ENCODE measurements around the gene STRN4.

STRN4 gene

GRCh38 chr19:46732172-46732938 is 13.9 kb downstream of the STRN4 start:
- no peak overlapping the region for H3K9ac ChIP-seq (ENCODE audit: low read depth in 1 of 2, low read length in 2 of 2)
- H3K27ac ChIP-seq (ENCODE audit: low read depth, low read length), result no peak overlapping the region
- H3K4me3 ChIP-seq (ENCODE audit: low read depth in 1 of 2, low read length in 2 of 2), result no peak overlapping the region
- H3K27me3 ChIP-seq (ENCODE audit: control insufficient read depth in 1 of 2, insufficient read depth in 2 of 2, low read length in 2 of 2), result no peaks in the 10 kb centered on the region
- H3K9me3 ChIP-seq (ENCODE audit: control insufficient read depth in 1 of 2, low read length in 2 of 2), result no peaks in the 10 kb centered on the region
- peaks cover 49 to 84% of the 10 kb centered on the region in 2 donors for H3K36me3 ChIP-seq (ENCODE audit: control insufficient read depth in 1 of 2, insufficient read depth in 2 of 2, low read length in 2 of 2)
- peaks cover 8 to 24% of the 10 kb centered on the region in 2 donors for H3K4me1 ChIP-seq (ENCODE audit: control insufficient read depth in 1 of 2, insufficient read depth in 2 of 2, low read length in 2 of 2)

GRCh38 chr19:46731584-46731983 is 14.7 kb downstream of the STRN4 start:
- Histone ChIP-seq H3K4me3 (ENCODE audit: low read depth in 1 of 2, low read length in 2 of 2) (no peak overlapping the region), H3K36me3 (ENCODE audit: control insufficient read depth in 1 of 2, insufficient read depth in 2 of 2, low read length in 2 of 2) (peaks cover 46 to 84% of the 10 kb centered on the region in 2 donors), H3K9me3 (ENCODE audit: control insufficient read depth in 1 of 2, low read length in 2 of 2) (no peaks in the 10 kb centered on the region), H3K9ac (ENCODE audit: low read depth in 1 of 2, low read length in 2 of 2) (no peak overlapping the region), H3K27me3 (ENCODE audit: control insufficient read depth in 1 of 2, insufficient read depth in 2 of 2, low read length in 2 of 2) (no peaks in the 10 kb centered on the region), H3K27ac (ENCODE audit: low read depth, low read length) (no peak overlapping the region), H3K4me1 (ENCODE audit: control insufficient read depth in 1 of 2, insufficient read depth in 2 of 2, low read length in 2 of 2) (peaks cover 8 to 18% of the 10 kb centered on the region in 2 donors)

GRCh38 chr19:46731007-46731501 is 15.2 kb downstream of the STRN4 start:
- Histone ChIP-seq H3K36me3 (ENCODE audit: control insufficient read depth in 1 of 2, insufficient read depth in 2 of 2, low read length in 2 of 2) (peaks cover 46 to 88% of the 10 kb centered on the region in 2 donors), H3K9ac (ENCODE audit: low read depth in 1 of 2, low read length in 2 of 2) (no peak overlapping the region), H3K9me3 (ENCODE audit: control insufficient read depth in 1 of 2, low read length in 2 of 2) (no peaks in the 10 kb centered on the region), H3K27ac (ENCODE audit: low read depth, low read length) (no peak overlapping the region), H3K4me1 (ENCODE audit: control insufficient read depth in 1 of 2, insufficient read depth in 2 of 2, low read length in 2 of 2) (peaks cover 8 to 18% of the 10 kb centered on the region in 2 donors), H3K27me3 (ENCODE audit: control insufficient read depth in 1 of 2, insufficient read depth in 2 of 2, low read length in 2 of 2) (no peaks in the 10 kb centered on the region), H3K4me3 (ENCODE audit: low read depth in 1 of 2, low read length in 2 of 2) (no peak overlapping the region)

GRCh38 chr19:46730595-46730994 is 15.7 kb downstream of the STRN4 start:
- Histone ChIP-seq H3K27ac (ENCODE audit: low read depth, low read length) (no peak overlapping the region), H3K9ac (ENCODE audit: low read depth in 1 of 2, low read length in 2 of 2) (no peak overlapping the region), H3K9me3 (ENCODE audit: control insufficient read depth in 1 of 2, low read length in 2 of 2) (no peaks in the 10 kb centered on the region), H3K36me3 (ENCODE audit: control insufficient read depth in 1 of 2, insufficient read depth in 2 of 2, low read length in 2 of 2) (peaks cover 50 to 92% of the 10 kb centered on the region in 2 donors), H3K4me3 (ENCODE audit: low read depth in 1 of 2, low read length in 2 of 2) (no peak overlapping the region), H3K27me3 (ENCODE audit: control insufficient read depth in 1 of 2, insufficient read depth in 2 of 2, low read length in 2 of 2) (no peaks in the 10 kb centered on the region), H3K4me1 (ENCODE audit: control insufficient read depth in 1 of 2, insufficient read depth in 2 of 2, low read length in 2 of 2) (peaks cover 8 to 18% of the 10 kb centered on the region in 2 donors)

GRCh38 chr19:46730187-46730586 is 16.1 kb downstream of the STRN4 start:
- Histone ChIP-seq H3K9ac (ENCODE audit: low read depth in 1 of 2, low read length in 2 of 2) (no peak overlapping the region), H3K27ac (ENCODE audit: low read depth, low read length) (no peak overlapping the region), H3K4me1 (ENCODE audit: control insufficient read depth in 1 of 2, insufficient read depth in 2 of 2, low read length in 2 of 2) (peaks cover 8 to 18% of the 10 kb centered on the region in 2 donors), H3K36me3 (ENCODE audit: control insufficient read depth in 1 of 2, insufficient read depth in 2 of 2, low read length in 2 of 2) (peaks cover 53 to 95% of the 10 kb centered on the region in 2 donors), H3K9me3 (ENCODE audit: control insufficient read depth in 1 of 2, low read length in 2 of 2) (no peaks in the 10 kb centered on the region), H3K4me3 (ENCODE audit: low read depth in 1 of 2, low read length in 2 of 2) (no peak overlapping the region), H3K27me3 (ENCODE audit: control insufficient read depth in 1 of 2, insufficient read depth in 2 of 2, low read length in 2 of 2) (no peaks in the 10 kb centered on the region)

- Histone ChIP-seq H3K4me1 (ENCODE audit: control insufficient read depth in 1 of 2, insufficient read depth in 2 of 2, low read length in 2 of 2) (peaks cover 8 to 18% of the 10 kb centered on the region in 2 donors), H3K9me3 (ENCODE audit: control insufficient read depth in 1 of 2, low read length in 2 of 2) (no peaks in the 10 kb centered on the region), H3K4me3 (ENCODE audit: low read depth in 1 of 2, low read length in 2 of 2) (no peak overlapping the region), H3K27me3 (ENCODE audit: control insufficient read depth in 1 of 2, insufficient read depth in 2 of 2, low read length in 2 of 2) (no peaks in the 10 kb centered on the region), H3K9ac (ENCODE audit: low read depth in 1 of 2, low read length in 2 of 2) (no peak overlapping the region), H3K27ac (ENCODE audit: low read depth, low read length) (no peak overlapping the region), H3K36me3 (ENCODE audit: control insufficient read depth in 1 of 2, insufficient read depth in 2 of 2, low read length in 2 of 2) (peaks cover 53 to 97% of the 10 kb centered on the region in 2 donors)
Measured at GRCh38 chr19:46729696-46730095, 16.6 kb downstream of the STRN4 start.

GRCh38 chr19:46728693-46729339 is 17.4 kb downstream of the STRN4 start:
- H3K36me3 ChIP-seq (ENCODE audit: control insufficient read depth in 1 of 2, insufficient read depth in 2 of 2, low read length in 2 of 2), result peaks cover 46 to 96% of the 10 kb centered on the region in 2 donors
- H3K4me3 ChIP-seq (ENCODE audit: low read depth in 1 of 2, low read length in 2 of 2), result no peak overlapping the region
- H3K27me3 ChIP-seq (ENCODE audit: control insufficient read depth in 1 of 2, insufficient read depth in 2 of 2, low read length in 2 of 2), result no peaks in the 10 kb centered on the region
- no peak overlapping the region for H3K27ac ChIP-seq (ENCODE audit: low read depth, low read length)
- H3K9ac ChIP-seq (ENCODE audit: low read depth in 1 of 2, low read length in 2 of 2), result no peak overlapping the region
- no peaks in the 10 kb centered on the region for H3K9me3 ChIP-seq (ENCODE audit: control insufficient read depth in 1 of 2, low read length in 2 of 2)
- peaks cover 8 to 18% of the 10 kb centered on the region in 2 donors for H3K4me1 ChIP-seq (ENCODE audit: control insufficient read depth in 1 of 2, insufficient read depth in 2 of 2, low read length in 2 of 2)

GRCh38 chr19:46728208-46728607 is 18.0 kb downstream of the STRN4 start:
- H3K4me1 ChIP-seq (ENCODE audit: control insufficient read depth in 1 of 2, insufficient read depth in 2 of 2, low read length in 2 of 2), result peaks cover 8 to 18% of the 10 kb centered on the region in 2 donors
- H3K4me3 ChIP-seq (ENCODE audit: low read depth in 1 of 2, low read length in 2 of 2), result no peak overlapping the region
- H3K9me3 ChIP-seq (ENCODE audit: control insufficient read depth in 1 of 2, low read length in 2 of 2), result no peaks in the 10 kb centered on the region
- H3K36me3 ChIP-seq (ENCODE audit: control insufficient read depth in 1 of 2, insufficient read depth in 2 of 2, low read length in 2 of 2), result peaks cover 43 to 96% of the 10 kb centered on the region in 2 donors
- no peak overlapping the region for H3K27ac ChIP-seq (ENCODE audit: low read depth, low read length)
- no peak overlapping the region for H3K9ac ChIP-seq (ENCODE audit: low read depth in 1 of 2, low read length in 2 of 2)
- H3K27me3 ChIP-seq (ENCODE audit: control insufficient read depth in 1 of 2, insufficient read depth in 2 of 2, low read length in 2 of 2), result no peaks in the 10 kb centered on the region

- Histone ChIP-seq H3K4me1 (ENCODE audit: control insufficient read depth in 1 of 2, insufficient read depth in 2 of 2, low read length in 2 of 2) (peaks cover 4 to 16% of the 10 kb centered on the region in 2 donors), H3K27ac (ENCODE audit: low read depth, low read length) (no peak overlapping the region), H3K36me3 (ENCODE audit: control insufficient read depth in 1 of 2, insufficient read depth in 2 of 2, low read length in 2 of 2) (peaks cover 38 to 96% of the 10 kb centered on the region in 2 donors)
Measured at GRCh38 chr19:46727757-46728156, 18.5 kb downstream of the STRN4 start.

GRCh38 chr19:46726971-46727501 is 19.2 kb downstream of the STRN4 start:
- H3K4me3 ChIP-seq (ENCODE audit: low read depth in 1 of 2, low read length in 2 of 2), result no peak overlapping the region
- H3K9ac ChIP-seq (ENCODE audit: low read depth in 1 of 2, low read length in 2 of 2), result no peak overlapping the region
- peaks cover 4 to 15% of the 10 kb centered on the region in 2 donors for H3K4me1 ChIP-seq (ENCODE audit: control insufficient read depth in 1 of 2, insufficient read depth in 2 of 2, low read length in 2 of 2)
- no peaks in the 10 kb centered on the region for H3K9me3 ChIP-seq (ENCODE audit: control insufficient read depth in 1 of 2, low read length in 2 of 2)
- H3K27ac ChIP-seq (ENCODE audit: low read depth, low read length), result no peak overlapping the region
- peaks cover 33 to 96% of the 10 kb centered on the region in 2 donors for H3K36me3 ChIP-seq (ENCODE audit: control insufficient read depth in 1 of 2, insufficient read depth in 2 of 2, low read length in 2 of 2)
- H3K27me3 ChIP-seq (ENCODE audit: control insufficient read depth in 1 of 2, insufficient read depth in 2 of 2, low read length in 2 of 2), result no peaks in the 10 kb centered on the region

More at GRCh38 chr19:46727757-46728156, 18.5 kb downstream of the STRN4 start:
- Histone ChIP-seq H3K9me3 (ENCODE audit: control insufficient read depth in 1 of 2, low read length in 2 of 2) (no peaks in the 10 kb centered on the region), H3K9ac (ENCODE audit: low read depth in 1 of 2, low read length in 2 of 2) (no peak overlapping the region), H3K27me3 (ENCODE audit: control insufficient read depth in 1 of 2, insufficient read depth in 2 of 2, low read length in 2 of 2) (no peaks in the 10 kb centered on the region), H3K4me3 (ENCODE audit: low read depth in 1 of 2, low read length in 2 of 2) (no peak overlapping the region)

Data from duodenal mucosa (tissue), 2 donors.